Measurements from ENCODE around the gene VEGFA.
A peak's percentile ranks its signal among the peaks of the same experiment; 100 is the strongest.

Gene VEGFA

DNA sequence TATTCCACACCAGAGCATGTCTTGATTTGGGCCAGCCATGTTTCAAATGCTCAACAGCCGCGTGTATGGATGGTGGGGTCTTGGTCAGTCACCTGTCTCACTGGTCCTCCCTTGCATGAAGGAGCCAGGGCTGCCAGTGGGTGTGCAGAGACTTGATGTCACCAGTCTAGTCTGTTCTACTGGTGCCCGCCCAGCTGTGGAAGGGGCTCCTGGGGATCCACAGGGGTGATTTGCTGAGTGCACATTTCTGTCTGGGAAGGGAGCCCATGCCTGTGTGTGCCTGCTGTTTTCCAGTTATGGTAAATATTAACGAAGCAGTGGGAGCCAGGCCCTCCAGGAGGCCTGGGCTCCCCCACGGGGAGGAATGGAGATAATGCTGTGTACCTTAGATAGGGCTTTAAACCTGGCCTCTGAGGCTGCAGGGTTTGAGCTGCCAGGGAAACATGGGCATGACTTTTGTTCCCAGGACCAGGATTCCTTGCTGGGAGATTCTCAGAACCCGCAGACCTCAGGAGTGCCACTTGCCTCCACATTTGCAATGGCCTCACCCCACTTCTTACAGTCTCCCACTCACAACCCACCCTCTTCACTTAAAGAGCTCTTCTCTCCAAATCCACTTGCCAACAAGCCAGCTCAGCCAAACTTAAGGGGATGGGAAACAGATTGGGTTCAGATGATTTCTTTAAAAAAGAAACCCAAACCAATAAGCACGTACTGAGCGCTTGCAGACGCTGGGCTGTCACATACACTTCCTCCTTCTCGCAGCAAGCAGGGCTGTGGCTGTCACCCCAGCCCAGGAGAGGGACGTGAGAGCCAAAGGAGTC, 54.1 kb downstream of the VEGFA start:
- Histone ChIP-seq H3K27ac (ENCODE audit: low read depth, low read length) (no peak overlapping the region), H3K4me2 (ENCODE audit: low read length) (no peak overlapping the region), H2BK120ac (ENCODE audit: low read depth, low read length) (no peak overlapping the region), H3K18ac (ENCODE audit: low read length) (no peak overlapping the region), H3K56ac (ENCODE audit: low read length) (no peak overlapping the region), H3K79me2 (ENCODE audit: control insufficient read depth, insufficient read depth, low read length) (no peaks in the 10 kb centered on the region), H3K4me3 (ENCODE audit: low read length) (no peak overlapping the region), H3K23ac (ENCODE audit: low read length) (no peak overlapping the region), H3K27me3 (ENCODE audit: insufficient read depth, low read length, poor library complexity) (no peaks in the 10 kb centered on the region), H3K9ac (ENCODE audit: low read length) (no peak overlapping the region), H4K5ac (ENCODE audit: low read length) (no peak overlapping the region), H4K8ac (ENCODE audit: low read depth, low read length) (no peak overlapping the region), H2BK15ac (replicated peaks; ENCODE audit: low read depth) (no peak overlapping the region), H3K4me1 (ENCODE audit: control insufficient read depth, low read depth, low read length) (peaks cover 2% of the 10 kb centered on the region), H2AK5ac (ENCODE audit: low read length) (no peak overlapping the region), H3K79me1 (ENCODE audit: low read length) (no peaks in the 10 kb centered on the region), H2BK5ac (ENCODE audit: low read length) (no peak overlapping the region), H3K36me3 (ENCODE audit: control insufficient read depth, insufficient read depth, low read length) (no peaks in the 10 kb centered on the region), H3K4ac (ENCODE audit: low read depth, low read length) (no peak overlapping the region)
- WGBS (ENCODE audit: extremely low coverage, insufficient coverage, low lambda C conversion rate): no CpG with 5 or more reads among the region's 11 CpGs
- DNase-seq: peak; percentile 45

DNA sequence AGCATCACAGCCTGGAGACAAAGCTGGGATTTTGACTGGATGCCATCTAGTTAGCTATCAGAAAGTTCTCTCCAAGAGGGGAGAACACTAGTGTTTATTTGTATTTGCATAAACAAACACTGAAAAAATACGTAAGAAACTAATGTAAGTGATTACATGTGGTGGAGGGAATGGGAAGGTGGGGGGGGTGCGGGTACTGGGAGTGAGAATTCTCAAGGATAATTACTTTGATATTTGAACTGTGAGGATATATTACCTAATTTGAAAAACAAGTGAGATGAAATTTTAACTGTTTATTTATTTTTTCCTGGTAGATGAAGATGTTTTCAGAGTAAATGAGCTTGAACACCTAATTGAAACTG, 54.7 kb downstream of the VEGFA start:
- WGBS (ENCODE audit: extremely low coverage, insufficient coverage, low lambda C conversion rate): no CpG with 5 or more reads among the region's 2 CpGs
- Histone ChIP-seq H3K56ac (ENCODE audit: low read length) (no peak overlapping the region), H4K8ac (ENCODE audit: low read depth, low read length) (no peak overlapping the region), H3K23ac (ENCODE audit: low read length) (no peak overlapping the region), H3K18ac (ENCODE audit: low read length) (no peak overlapping the region), H3K27me3 (ENCODE audit: insufficient read depth, low read length, poor library complexity) (no peaks in the 10 kb centered on the region), H4K5ac (ENCODE audit: low read length) (no peak overlapping the region), H2BK5ac (ENCODE audit: low read length) (no peak overlapping the region), H3K4me1 (ENCODE audit: control insufficient read depth, low read depth, low read length) (peaks cover 2% of the 10 kb centered on the region), H3K4me3 (ENCODE audit: low read length) (no peak overlapping the region), H3K27ac (ENCODE audit: low read depth, low read length) (no peak overlapping the region), H3K4ac (ENCODE audit: low read depth, low read length) (no peak overlapping the region), H3K36me3 (ENCODE audit: control insufficient read depth, insufficient read depth, low read length) (no peaks in the 10 kb centered on the region), H3K79me1 (ENCODE audit: low read length) (no peaks in the 10 kb centered on the region), H3K9ac (ENCODE audit: low read length) (no peak overlapping the region), H3K79me2 (ENCODE audit: control insufficient read depth, insufficient read depth, low read length) (no peaks in the 10 kb centered on the region), H2BK120ac (ENCODE audit: low read depth, low read length) (no peak overlapping the region), H2AK5ac (ENCODE audit: low read length) (no peak overlapping the region), H3K4me2 (ENCODE audit: low read length) (no peak overlapping the region), H2BK15ac (replicated peaks; ENCODE audit: low read depth) (no peak overlapping the region)
- no peak for DNase-seq

DNA sequence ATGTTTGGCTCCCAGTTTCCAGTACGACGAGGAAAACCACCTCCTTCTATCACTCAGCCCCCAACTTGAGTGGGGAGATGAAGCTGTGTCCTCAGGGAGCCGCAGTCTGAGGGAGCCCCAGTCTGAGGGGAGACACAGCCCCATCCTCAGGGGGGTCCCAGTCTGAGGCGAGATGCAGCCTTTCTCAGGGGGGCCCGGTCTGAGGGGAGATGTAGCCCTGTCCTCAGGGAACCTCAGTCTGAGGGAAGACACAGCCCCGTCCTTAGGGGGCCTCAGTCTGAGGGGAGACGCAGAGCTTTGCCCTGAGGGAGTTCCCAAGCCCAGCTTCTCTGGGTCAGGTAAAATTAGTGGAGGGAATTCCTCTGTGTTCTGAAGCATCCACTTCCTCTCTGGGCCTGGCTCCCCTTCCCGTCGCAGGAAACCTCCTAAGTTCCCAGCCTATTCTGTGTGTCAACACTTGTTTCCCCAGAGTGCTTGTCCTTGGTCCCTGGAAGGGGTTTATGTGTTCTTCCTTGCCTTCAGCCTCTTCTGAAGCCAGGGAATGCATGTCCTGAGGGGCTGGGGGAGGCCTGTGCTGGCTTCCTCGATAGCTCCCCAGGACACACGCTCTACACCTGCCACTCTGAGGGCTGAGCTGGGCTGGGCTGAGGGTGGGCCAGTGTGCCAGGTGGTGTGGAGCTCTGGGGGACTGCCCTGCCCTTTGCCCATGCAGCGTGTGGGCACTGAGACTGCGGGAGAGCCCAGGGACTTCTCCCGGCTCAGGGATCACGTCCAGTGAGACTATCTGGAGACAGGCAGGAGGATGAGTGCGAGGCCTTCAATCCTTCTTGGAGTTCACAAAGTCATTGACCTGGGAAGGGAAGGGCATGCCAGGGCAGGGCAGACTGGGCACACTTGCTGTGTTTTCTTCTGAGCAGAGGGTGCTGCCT, 55.4 kb downstream of the VEGFA start:
- WGBS (ENCODE audit: extremely low coverage, insufficient coverage, low lambda C conversion rate): no CpG with 5 or more reads among the region's 16 CpGs
- no peak overlapping the region for H3K27ac ChIP-seq (ENCODE audit: low read depth, low read length)

DNA sequence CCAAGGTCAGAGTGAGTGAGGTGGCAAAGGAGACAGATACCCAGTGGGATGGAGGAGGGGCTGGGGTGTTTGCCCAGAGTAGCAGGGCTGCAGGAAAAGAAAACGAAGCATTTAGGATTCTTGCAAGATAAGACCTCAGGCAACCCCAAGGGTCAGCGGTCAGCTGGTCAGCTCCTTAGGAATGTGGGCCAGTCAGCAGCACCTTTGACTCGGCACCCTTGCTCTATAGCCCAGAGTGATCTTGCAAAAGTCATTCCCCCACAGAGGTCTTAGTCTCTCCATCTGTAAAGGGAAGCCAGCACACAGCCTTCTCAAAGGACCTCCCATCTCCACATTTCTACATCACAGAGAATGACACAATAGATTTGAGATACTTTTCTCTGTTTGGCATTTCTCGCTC, 56.7 kb downstream of the VEGFA start:
- no peaks in the 10 kb centered on the region for H3K79me1 ChIP-seq (ENCODE audit: low read length)
- DNase-seq: no peak
- H3K18ac ChIP-seq (ENCODE audit: low read length): no peak overlapping the region
- no CpG with 5 or more reads among the region's 4 CpGs for WGBS (ENCODE audit: extremely low coverage, insufficient coverage, low lambda C conversion rate)
- H3K4me2 ChIP-seq (ENCODE audit: low read length): no peak overlapping the region
- H2BK5ac ChIP-seq (ENCODE audit: low read length): no peak overlapping the region
- no peak overlapping the region for H3K9ac ChIP-seq (ENCODE audit: low read length)
- H3K4me3 ChIP-seq (ENCODE audit: low read length): no peak overlapping the region
- no peaks in the 10 kb centered on the region for H3K36me3 ChIP-seq (ENCODE audit: control insufficient read depth, insufficient read depth, low read length)
- no peak overlapping the region for H4K8ac ChIP-seq (ENCODE audit: low read depth, low read length)
- no peaks in the 10 kb centered on the region for H3K27me3 ChIP-seq (ENCODE audit: insufficient read depth, low read length, poor library complexity)
- peaks cover 2% of the 10 kb centered on the region for H3K4me1 ChIP-seq (ENCODE audit: control insufficient read depth, low read depth, low read length)
- H3K56ac ChIP-seq (ENCODE audit: low read length): no peak overlapping the region
- no peak overlapping the region for H3K27ac ChIP-seq (ENCODE audit: low read depth, low read length)
- H4K5ac ChIP-seq (ENCODE audit: low read length): no peak overlapping the region
- no peak overlapping the region for H3K23ac ChIP-seq (ENCODE audit: low read length)
- no peak overlapping the region for H2BK120ac ChIP-seq (ENCODE audit: low read depth, low read length)
- no peak overlapping the region for H3K4ac ChIP-seq (ENCODE audit: low read depth, low read length)
- no peak overlapping the region for H2BK15ac ChIP-seq (replicated peaks; ENCODE audit: low read depth)
- H3K79me2 ChIP-seq (ENCODE audit: control insufficient read depth, insufficient read depth, low read length): no peaks in the 10 kb centered on the region
- no peak overlapping the region for H2AK5ac ChIP-seq (ENCODE audit: low read length)

More for the DNA sequence above, 55.4 kb downstream of the VEGFA start:
- no peak overlapping the region for H2BK15ac ChIP-seq (replicated peaks; ENCODE audit: low read depth)
- no peak overlapping the region for H2BK5ac ChIP-seq (ENCODE audit: low read length)
- no peak overlapping the region for H3K18ac ChIP-seq (ENCODE audit: low read length)
- H3K56ac ChIP-seq (ENCODE audit: low read length): peak overlapping the region; percentile 45
- no peaks in the 10 kb centered on the region for H3K27me3 ChIP-seq (ENCODE audit: insufficient read depth, low read length, poor library complexity)
- no peaks in the 10 kb centered on the region for H3K79me1 ChIP-seq (ENCODE audit: low read length)
- no peak overlapping the region for H4K8ac ChIP-seq (ENCODE audit: low read depth, low read length)
- peak overlapping the region; percentile 38 for H2AK5ac ChIP-seq (ENCODE audit: low read length)
- no peaks in the 10 kb centered on the region for H3K79me2 ChIP-seq (ENCODE audit: control insufficient read depth, insufficient read depth, low read length)
- no peak overlapping the region for H3K4me2 ChIP-seq (ENCODE audit: low read length)
- no peak overlapping the region for H3K23ac ChIP-seq (ENCODE audit: low read length)
- no peak overlapping the region for H3K4ac ChIP-seq (ENCODE audit: low read depth, low read length)
- no peak overlapping the region for H3K4me3 ChIP-seq (ENCODE audit: low read length)
- H2BK120ac ChIP-seq (ENCODE audit: low read depth, low read length): no peak overlapping the region
- peaks cover 2% of the 10 kb centered on the region for H3K4me1 ChIP-seq (ENCODE audit: control insufficient read depth, low read depth, low read length)
- no peak overlapping the region for H4K5ac ChIP-seq (ENCODE audit: low read length)
- H3K9ac ChIP-seq (ENCODE audit: low read length): no peak overlapping the region
- H3K36me3 ChIP-seq (ENCODE audit: control insufficient read depth, insufficient read depth, low read length): no peaks in the 10 kb centered on the region
- DNase-seq: peak; percentile 29

DNA sequence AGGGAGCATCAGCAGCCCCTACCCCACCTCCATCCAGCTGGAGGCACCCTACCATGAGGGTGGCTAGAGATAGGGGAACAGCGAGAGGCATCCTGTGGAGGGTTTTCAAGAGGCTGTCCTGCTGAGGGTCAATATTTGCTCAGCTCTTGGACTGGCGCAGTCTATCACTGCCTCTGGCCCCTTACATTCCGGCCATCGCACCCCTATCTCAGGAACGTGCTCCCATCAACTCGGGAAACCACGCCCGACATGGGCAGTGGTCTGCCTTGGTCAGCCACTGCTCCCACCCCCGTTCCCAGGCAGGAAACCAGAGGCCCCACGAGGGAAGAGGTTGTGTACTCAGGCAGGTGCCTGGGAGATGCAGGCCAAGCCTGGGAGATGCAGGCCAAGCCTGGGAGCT, 57.9 kb downstream of the VEGFA start:
- no peak overlapping the region for H3K56ac ChIP-seq (ENCODE audit: low read length)
- H3K4me3 ChIP-seq (ENCODE audit: low read length): no peak overlapping the region
- H4K5ac ChIP-seq (ENCODE audit: low read length): no peak overlapping the region
- DNase-seq: no peak
- H3K4ac ChIP-seq (ENCODE audit: low read depth, low read length): no peak overlapping the region
- no peaks in the 10 kb centered on the region for H3K79me2 ChIP-seq (ENCODE audit: control insufficient read depth, insufficient read depth, low read length)
- no CpG with 5 or more reads among the region's 10 CpGs for WGBS (ENCODE audit: extremely low coverage, insufficient coverage, low lambda C conversion rate)
- no peaks in the 10 kb centered on the region for H3K79me1 ChIP-seq (ENCODE audit: low read length)
- H2AK5ac ChIP-seq (ENCODE audit: low read length): no peak overlapping the region
- H2BK15ac ChIP-seq (replicated peaks; ENCODE audit: low read depth): no peak overlapping the region
- no peak overlapping the region for H3K23ac ChIP-seq (ENCODE audit: low read length)
- H4K8ac ChIP-seq (ENCODE audit: low read depth, low read length): no peak overlapping the region
- no peaks in the 10 kb centered on the region for H3K27me3 ChIP-seq (ENCODE audit: insufficient read depth, low read length, poor library complexity)
- H3K9ac ChIP-seq (ENCODE audit: low read length): no peak overlapping the region
- no peaks in the 10 kb centered on the region for H3K36me3 ChIP-seq (ENCODE audit: control insufficient read depth, insufficient read depth, low read length)
- H3K27ac ChIP-seq (ENCODE audit: low read depth, low read length): no peak overlapping the region
- no peak overlapping the region for H2BK120ac ChIP-seq (ENCODE audit: low read depth, low read length)
- H3K4me1 ChIP-seq (ENCODE audit: control insufficient read depth, low read depth, low read length): peaks cover 2% of the 10 kb centered on the region
- H2BK5ac ChIP-seq (ENCODE audit: low read length): no peak overlapping the region
- H3K18ac ChIP-seq (ENCODE audit: low read length): no peak overlapping the region
- H3K4me2 ChIP-seq (ENCODE audit: low read length): no peak overlapping the region

Measured in mesendoderm (in vitro differentiated cells).